ENCODE data around the gene IMMP2L. TPM values are rescaled to one million over a fixed set of nuclear protein-coding genes. Genes with fewer than 3 reads are reported as not detected.

IMMP2L gene
- total and polyA plus RNA-seq, 2 donors (not counting 3 experiments of a cell fraction or from before 2014, with no cell fraction given): 9.9 to 11.8 TPM

DNA sequence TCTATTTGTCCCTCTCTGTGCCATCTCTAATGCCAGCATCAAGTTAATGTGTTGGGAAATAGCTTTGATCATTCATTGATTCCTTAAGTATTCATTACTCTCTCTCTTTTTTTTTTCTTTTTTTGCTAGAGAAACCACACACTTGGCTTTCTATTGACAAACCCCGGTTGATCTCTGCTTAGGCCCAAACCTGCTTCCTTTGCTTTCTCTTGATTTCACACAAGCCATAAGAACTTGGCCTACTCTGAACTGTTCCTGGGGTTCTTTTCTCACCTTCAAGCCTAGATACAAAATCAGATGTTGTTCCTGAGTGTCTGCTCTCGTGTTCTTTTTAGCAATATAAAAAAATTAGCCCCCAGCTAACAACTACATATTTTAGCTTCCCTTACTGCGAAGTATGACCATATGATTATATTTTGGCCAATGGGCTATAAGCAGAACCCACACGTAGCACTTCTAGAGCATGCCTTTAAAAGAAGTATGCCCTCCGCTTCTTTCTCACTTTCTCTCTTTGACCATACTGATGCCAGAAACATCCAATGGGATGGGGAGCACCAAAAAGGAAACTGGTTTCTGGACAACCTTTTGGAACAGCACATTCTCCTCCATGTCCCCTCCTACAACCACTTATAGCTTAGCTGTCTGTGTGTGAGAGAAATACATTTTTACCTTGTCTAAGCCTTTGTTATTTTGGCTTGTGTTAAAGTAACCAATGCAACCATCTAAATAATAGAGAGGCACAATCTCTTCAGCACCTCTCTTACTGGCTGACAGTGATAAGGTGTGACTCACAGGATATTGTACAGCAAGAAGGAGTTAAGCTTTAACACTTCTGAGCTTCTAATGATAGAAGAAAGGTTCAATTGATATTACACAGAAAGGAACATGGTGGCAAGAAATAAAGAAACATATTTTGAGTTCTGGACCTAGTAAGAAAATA is 568.0 kb downstream of the IMMP2L start:
- peak; percentile 16 for DNase-seq (ENCODE audit: low read depth, low spot score)
- Histone ChIP-seq H3K4me2 (ENCODE audit: insufficient read depth, low read length) (no peak overlapping the region), H3K27ac (ENCODE audit: insufficient read depth, low read depth, low read length) (no peak overlapping the region), H3K79me2 (ENCODE audit: control insufficient read depth, insufficient read depth, low read length) (no peaks in the 10 kb centered on the region), H3K27me3 (ENCODE audit: control insufficient read depth in 2 of 2, insufficient read depth in 2 of 2, low read length in 2 of 2) (no peaks in the 10 kb centered on the region), H4K20me1 (replicated peaks; ENCODE audit: control insufficient read depth, extremely low read depth, insufficient read depth, low read length) (no peaks in the 10 kb centered on the region), H3K9me3 (replicated peaks; ENCODE audit: control insufficient read depth, insufficient read depth, low read length) (no peaks in the 10 kb centered on the region), H2AFZ (ENCODE audit: low read depth, low read length) (no peak overlapping the region), H3K4me3 (replicated peaks in 1 of 3; ENCODE audit: insufficient read depth in 1 of 3, low read depth in 1 of 3, low read length in 3 of 3) (no peak overlapping the region), H3K9me1 (replicated peaks; ENCODE audit: control insufficient read depth, extremely low read depth, insufficient read depth, low read length) (no peaks in the 10 kb centered on the region), H3K9ac (replicated peaks; ENCODE audit: extremely low read depth, insufficient read depth, low read length) (no peak overlapping the region), H3K36me3 (ENCODE audit: control insufficient read depth in 2 of 2, extremely low read depth in 1 of 2, insufficient read depth in 2 of 2, low read length in 2 of 2) (no peaks in the 10 kb centered on the region), H3K4me1 (ENCODE audit: control insufficient read depth, extremely low read depth, insufficient read depth, low read length) (no peaks in the 10 kb centered on the region)
- dilution Hi-C loops (cut with MboI; ENCODE audit: extremely low pct_ligation_motif_present, low sequenced_read_pairs): no loop called here
- CTCF ChIA-PET: interaction anchor here (0.7 to 1.1 kb wide), 2 partner anchors 26 to 62 kb away, joined by 3 read pairs; no protein-coding TSS in a partner anchor
- intact Hi-C loops (cut with micrococcal nuclease): no loop called here
- TF ChIP-seq POLR2A (IDR thresholded peaks at IDR 0.05; ENCODE audit: low read depth, low read length) (no peak), EZH2 (IDR thresholded peaks at IDR 0.05; ENCODE audit: borderline replicate concordance, low read depth, low read length, severe bottlenecking) (no peak), MYC (IDR thresholded peaks at IDR 0.05; ENCODE audit: low read depth, low read length) (no peak), FOS (IDR thresholded peaks at IDR 0.05; ENCODE audit: borderline replicate concordance, insufficient read depth, low read length) (no peak), JUN (IDR thresholded peaks at IDR 0.05; ENCODE audit: borderline replicate concordance, insufficient read depth, insufficient read length, low read depth) (peak; percentile 18)
- TF ChIP-seq, protein P1, sequence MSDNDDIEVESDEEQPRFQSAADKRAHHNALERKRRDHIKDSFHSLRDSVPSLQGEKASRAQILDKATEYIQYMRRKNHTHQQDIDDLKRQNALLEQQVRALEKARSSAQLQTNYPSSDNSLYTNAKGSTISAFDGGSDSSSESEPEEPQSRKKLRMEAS (IDR thresholded peaks at IDR 0.05; ENCODE audit: insufficient read depth, insufficient read length): no peak
- FAIRE-seq: no peak
- BruUV-seq (replicated peaks): no TSS peak
- POLR2A ChIA-PET: no interaction called here
